IPS DF 19.7 (cell line): ENCODE data around the gene CGB7.
"Not testable (repeated sequence)": the region's sequence is repeated elsewhere in the genome, so short reads cannot be mapped to it uniquely, and the experiment has no call there.

Source experiments
- DNase-seq: peaks from one replicate; pipeline ENCODE4 v3.0.0-alpha.2; 2013; ENCODE audit warnings: low read depth, low spot score

The CGB7 gene

GRCh38 chr19:49073514-49074378 lies 16.2 kb upstream of the CGB7 start:
- DNase-seq: no peak

GRCh38 chr19:49071860-49072547 lies 14.5 kb upstream of the CGB7 start:
- DNase-seq: no peak

GRCh38 chr19:49070416-49070815 lies 12.9 kb upstream of the CGB7 start:
- DNase-seq: no peak

GRCh38 chr19:49069026-49069425 lies 11.5 kb upstream of the CGB7 start:
- DNase-seq: no peak

- DNase-seq: no peak
Observed at GRCh38 chr19:49067554-49067953, 10.0 kb upstream of the CGB7 start.

- DNase-seq: no peak
Observed at GRCh38 chr19:49065905-49066512, 8.5 kb upstream of the CGB7 start.

GRCh38 chr19:49064768-49065611 lies 7.4 kb upstream of the CGB7 start, which contains the start of gene NTF4:
TSS of gene NTF4 (minus strand) at chr19:49064818. CDS start at chr19:49061997, 2,821 bp downstream.
- DNase-seq: no peak

GRCh38 chr19:49064029-49064629 lies 6.6 kb upstream of the CGB7 start:
- no peak for DNase-seq

- no peak for DNase-seq
Observed at GRCh38 chr19:49061445-49061844, 3.9 kb upstream of the CGB7 start.

- no peak for DNase-seq
Observed at GRCh38 chr19:49061000-49061399, 3.5 kb upstream of the CGB7 start.

- DNase-seq: no peak
Observed at GRCh38 chr19:49059053-49059452, 1.5 kb upstream of the CGB7 start.

GRCh38 chr19:49058562-49058961 lies 1.0 kb upstream of the CGB7 start:
- DNase-seq: no peak

GRCh38 chr19:49056902-49057596 lies 500 bp downstream of the CGB7 start:
- not testable (repeated sequence) for DNase-seq

- DNase-seq: no peak
Observed at GRCh38 chr19:49056101-49056901, 1.2 kb downstream of the CGB7 start.

- DNase-seq: not testable (repeated sequence)
Observed at GRCh38 chr19:49050376-49051033, 7.0 kb downstream of the CGB7 start.

- not testable (repeated sequence) for DNase-seq
Observed at GRCh38 chr19:49049834-49050233, 7.7 kb downstream of the CGB7 start.

- not testable (repeated sequence) for DNase-seq
Observed at GRCh38 chr19:49049011-49049410, 8.5 kb downstream of the CGB7 start, which contains the start of gene CGB8. TSS of gene CGB8 (minus strand) at chr19:49049111. CDS start at chr19:49048739, 372 bp downstream.

- not testable (repeated sequence) for DNase-seq
Observed at GRCh38 chr19:49043548-49043947, 14.0 kb downstream of the CGB7 start, which contains the start of gene CGB5. TSS of gene CGB5 (plus strand) at chr19:49043848. CDS start at chr19:49044210, 362 bp downstream.

GRCh38 chr19:49042666-49043065 lies 14.9 kb downstream of the CGB7 start:
- not testable (repeated sequence) for DNase-seq
